HEK293 (cell line): ENCODE measurements around the gene TSNAX.

ENCODE experiments used
- CTCF ChIP-seq: fragments of 450-650 bp; formaldehyde crosslinking; IDR thresholded peaks from 2 replicates; pipeline ENCODE4 v1.5.1; 2016; ENCODE audit warnings: missing biosample characterization, missing genetic modification characterization
- TRIM28 ChIP-seq: IDR thresholded peaks from 2 replicates; pipeline ENCODE4 v1.6.1; 2011; ENCODE audit warnings: low read length, control low read depth, borderline replicate concordance
- ZBTB17 ChIP-seq: fragments of 450-650 bp; formaldehyde crosslinking; IDR thresholded peaks from 2 replicates; pipeline ENCODE4 v1.5.1; 2016; ENCODE audit warnings: missing biosample characterization, missing genetic modification characterization
- ZBTB8A ChIP-seq: fragments of 450-650 bp; formaldehyde crosslinking; IDR thresholded peaks from 2 replicates; pipeline ENCODE4 v1.5.1; 2016; ENCODE audit warnings: missing biosample characterization, missing genetic modification characterization
- ZNF175 ChIP-seq: fragments of 450-650 bp; formaldehyde crosslinking; IDR thresholded peaks from 2 replicates; pipeline ENCODE4 v1.5.1; 2016; ENCODE audit warnings: missing biosample characterization, missing genetic modification characterization
- ZNF18 ChIP-seq: fragments of 450-650 bp; formaldehyde crosslinking; IDR thresholded peaks from 2 replicates; pipeline ENCODE4 v1.5.1; 2016; ENCODE audit warnings: missing biosample characterization, missing genetic modification characterization
- ZNF26 ChIP-seq: fragments of 450-650 bp; formaldehyde crosslinking; IDR thresholded peaks from 2 replicates; pipeline ENCODE4 v1.5.1; 2016; ENCODE audit warnings: missing biosample characterization, missing genetic modification characterization
- ZNF354C ChIP-seq: fragments of 450-650 bp; formaldehyde crosslinking; IDR thresholded peaks from 2 replicates; pipeline ENCODE4 v1.5.1; 2016; ENCODE audit warnings: missing biosample characterization, missing genetic modification characterization, low read depth, borderline replicate concordance
- ZNF530 ChIP-seq: fragments of 450-650 bp; formaldehyde crosslinking; IDR thresholded peaks from 2 replicates; pipeline ENCODE4 v1.5.1; 2016; ENCODE audit warnings: low read depth, missing biosample characterization, missing genetic modification characterization

GRCh38 chr1:231594123-231594522, 65.7 kb downstream of the TSNAX start:
- TF ChIP-seq ZBTB17 (tag by site-specific recombination) (no peak), TRIM28 (no peak), ZNF18 (no peak), ZNF354C (tag by site-specific recombination) (no peak), ZBTB8A (no peak), ZNF175 (tag by site-specific recombination) (no peak), ZNF530 (tag by site-specific recombination) (no peak), CTCF (tag by site-specific recombination) (no peak), ZNF26 (no peak)
